Measurements from ENCODE around the gene DIAPH2.
"Not testable (repeated sequence)": the region's sequence is repeated elsewhere in the genome, so short reads cannot be mapped to it uniquely, and the experiment has no call there.

DIAPH2 gene

DNA sequence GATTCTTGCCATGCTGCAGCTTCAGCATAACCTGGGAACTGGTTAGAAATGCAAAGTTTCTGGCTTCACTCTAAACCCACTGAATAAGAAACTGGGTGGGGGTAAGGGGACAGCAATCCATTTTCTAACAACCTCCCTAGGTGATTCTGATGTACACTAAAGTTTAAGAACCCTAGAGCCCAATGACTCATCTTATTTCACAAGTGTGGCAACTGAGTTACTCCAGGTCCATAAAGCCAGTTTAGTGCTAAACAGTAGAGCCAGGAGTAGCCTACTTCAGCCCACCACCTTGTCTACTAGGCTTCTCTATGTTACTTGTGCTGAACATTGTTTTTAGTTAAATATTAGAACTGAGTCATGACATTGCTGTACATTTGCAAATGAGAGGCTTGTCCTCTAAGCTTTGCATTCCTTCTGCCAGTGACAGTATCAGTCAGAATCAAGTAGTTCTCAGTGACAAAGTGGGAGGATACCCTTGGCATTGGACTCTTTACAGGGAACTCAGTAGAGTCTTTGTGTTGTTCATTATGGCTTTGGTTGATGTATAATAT is 717.0 kb downstream of the DIAPH2 start:
- no peak for DNase-seq

DNA sequence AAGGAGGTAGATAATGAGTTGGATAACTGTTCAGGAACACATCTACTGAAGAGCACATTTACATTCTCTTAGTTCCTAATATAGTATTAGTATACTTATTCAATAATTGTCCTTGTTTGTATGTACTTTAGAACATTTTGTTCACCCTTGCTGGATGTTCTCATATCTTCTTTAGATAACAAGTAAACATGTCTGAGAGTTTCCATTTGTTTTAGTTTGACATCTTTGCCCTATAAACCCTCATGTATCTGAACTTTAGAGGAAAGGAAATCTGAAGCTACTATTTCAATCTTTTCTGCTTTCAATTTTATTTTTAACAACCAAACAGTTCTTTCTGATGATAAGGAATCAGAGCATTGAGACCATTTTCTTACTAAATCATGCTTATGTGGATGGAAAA is 717.7 kb downstream of the DIAPH2 start:
- DNase-seq = no peak

DNA sequence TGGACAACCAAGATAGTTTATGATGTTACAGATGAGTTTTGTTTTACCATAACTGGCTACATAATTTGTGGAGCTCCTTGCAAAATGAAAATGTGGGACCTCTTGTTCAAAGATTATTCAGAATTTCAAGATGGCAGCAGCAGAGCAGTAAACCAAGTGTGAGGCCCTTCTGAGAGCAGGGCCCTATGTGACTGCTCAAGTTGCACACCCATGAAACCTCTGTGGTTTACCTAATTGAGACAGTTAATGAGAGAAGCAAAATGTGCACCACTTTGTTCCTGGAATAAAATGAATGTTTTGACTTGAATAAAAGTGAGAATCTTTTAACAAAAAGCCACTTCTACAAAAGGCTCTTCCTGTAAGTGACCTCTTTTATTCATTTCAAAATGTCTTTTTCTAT is 718.3 kb downstream of the DIAPH2 start:
- DNase-seq = no peak

DNA sequence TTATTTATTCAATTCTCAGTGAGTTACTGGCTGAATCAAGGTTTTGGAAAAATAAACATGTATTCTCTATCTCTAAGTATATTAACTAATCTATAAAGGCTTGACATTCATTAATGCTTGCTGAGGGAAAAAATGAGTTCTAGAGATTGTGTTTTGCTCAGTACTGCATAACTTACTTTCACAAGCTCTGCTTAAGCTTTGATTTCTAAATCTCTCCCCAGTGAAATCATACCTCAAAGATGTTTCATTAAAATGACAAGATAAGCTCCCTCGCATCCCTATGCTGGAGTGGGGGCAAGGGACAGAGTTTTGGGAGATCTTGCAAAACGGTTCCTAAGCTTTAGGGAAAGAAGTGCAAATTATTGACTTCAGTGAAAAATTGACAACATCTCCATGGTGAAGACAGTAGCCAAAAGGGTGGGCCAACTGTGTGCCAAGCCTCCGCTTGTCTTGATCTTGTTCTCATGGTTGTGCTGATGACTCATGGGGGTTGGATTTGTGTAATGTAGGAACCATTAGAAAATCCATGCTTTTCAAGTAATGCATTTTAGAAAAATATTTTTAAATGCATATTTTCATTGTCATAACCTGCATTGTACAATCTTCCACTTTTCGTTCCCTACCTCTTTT is 720.5 kb downstream of the DIAPH2 start:
- DNase-seq = no peak

DNA sequence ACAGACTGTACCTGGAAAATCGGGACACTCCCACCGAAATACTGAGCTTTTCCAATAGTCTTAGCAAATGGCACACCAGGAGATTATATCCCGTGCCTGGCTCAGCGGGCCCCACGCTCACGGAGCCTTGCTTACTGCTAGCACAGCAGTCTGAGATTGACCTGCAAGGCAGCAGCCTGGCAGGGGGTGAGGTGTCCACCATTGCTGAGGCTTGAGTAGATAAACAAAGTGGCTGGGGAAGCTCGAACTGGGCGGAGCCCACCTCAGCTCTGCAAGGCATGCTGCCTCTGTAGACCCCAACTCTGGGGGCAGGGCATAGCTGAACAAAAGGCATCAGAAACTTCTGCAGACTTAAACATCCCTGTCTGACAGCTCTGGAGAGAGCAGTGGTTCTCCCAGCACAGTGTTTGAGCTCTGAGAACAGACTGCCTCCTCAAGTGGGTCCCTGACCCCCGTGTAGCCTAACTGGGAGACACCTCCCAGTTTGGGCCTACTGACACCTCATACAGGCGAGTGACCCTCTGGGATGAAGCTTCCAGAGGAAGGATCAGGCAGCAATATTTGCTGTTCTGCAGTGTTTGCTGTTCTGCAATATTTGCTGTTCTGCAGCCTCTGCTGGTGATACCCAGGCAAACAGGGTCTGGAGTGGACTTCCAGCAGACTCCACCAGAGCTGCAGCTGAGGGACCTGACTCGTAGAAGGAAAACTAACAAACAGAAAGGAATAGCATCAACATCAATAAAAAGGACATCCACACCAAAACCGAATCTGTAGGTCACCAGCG is 725.2 kb downstream of the DIAPH2 start:
- not testable (repeated sequence) for DNase-seq

DNA sequence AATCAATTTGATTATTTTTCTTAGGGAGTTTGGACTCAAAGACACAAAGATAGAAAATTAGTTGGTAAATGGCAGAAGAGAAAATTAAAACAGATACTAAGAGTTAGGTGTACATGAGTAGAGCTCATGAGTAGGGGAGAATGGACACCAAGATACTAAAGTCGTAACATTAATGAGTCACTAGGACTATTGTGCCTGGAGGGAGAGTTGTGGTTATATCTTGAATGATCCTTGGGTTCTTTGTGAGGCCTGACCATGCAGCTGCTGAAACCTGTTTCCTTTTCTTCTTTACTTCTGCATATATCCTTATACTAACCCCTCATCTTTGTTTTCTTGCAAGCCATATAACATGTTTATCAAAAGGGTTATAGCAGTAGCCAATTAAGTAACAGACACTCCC is 731.8 kb downstream of the DIAPH2 start:
- DNase-seq = no peak

DNA sequence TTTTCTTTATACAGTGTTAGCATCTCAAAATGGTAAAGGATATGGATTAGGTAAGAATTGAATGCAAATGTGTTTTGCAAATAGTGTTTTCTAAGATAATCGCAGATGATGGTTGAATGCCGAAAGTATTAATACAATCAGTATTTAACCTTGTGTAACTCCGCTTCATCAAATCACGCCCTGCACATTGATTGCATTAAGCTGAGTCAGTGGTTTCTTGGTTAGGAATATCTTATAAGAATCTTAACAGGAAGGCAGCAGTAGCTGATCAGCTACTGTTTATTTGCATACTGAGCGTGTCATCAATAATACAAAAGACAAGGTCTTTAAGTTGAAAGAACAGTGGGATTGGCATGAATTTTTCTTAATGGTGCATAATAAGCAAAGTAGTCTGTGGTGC is 744.5 kb downstream of the DIAPH2 start:
- DNase-seq = no peak

DNA sequence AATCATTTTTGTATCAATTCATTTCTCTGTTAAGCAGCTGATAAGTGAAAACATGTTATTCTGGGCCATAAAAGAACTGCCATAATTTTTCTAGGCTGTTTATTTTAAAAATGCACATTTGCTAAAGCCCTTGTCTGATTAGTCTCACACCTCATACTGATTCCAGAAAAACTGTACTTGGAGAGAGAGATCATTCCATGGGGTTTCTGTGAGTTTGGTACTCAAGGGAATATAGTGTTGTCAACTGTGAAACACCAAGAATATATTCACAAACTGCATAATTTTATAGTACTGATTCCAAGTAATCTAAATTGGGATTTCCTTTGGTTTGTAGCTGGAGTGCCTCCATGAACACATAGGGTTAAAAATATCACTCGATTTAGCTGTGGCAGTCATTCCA is 746.6 kb downstream of the DIAPH2 start:
- DNase-seq = no peak

DNA sequence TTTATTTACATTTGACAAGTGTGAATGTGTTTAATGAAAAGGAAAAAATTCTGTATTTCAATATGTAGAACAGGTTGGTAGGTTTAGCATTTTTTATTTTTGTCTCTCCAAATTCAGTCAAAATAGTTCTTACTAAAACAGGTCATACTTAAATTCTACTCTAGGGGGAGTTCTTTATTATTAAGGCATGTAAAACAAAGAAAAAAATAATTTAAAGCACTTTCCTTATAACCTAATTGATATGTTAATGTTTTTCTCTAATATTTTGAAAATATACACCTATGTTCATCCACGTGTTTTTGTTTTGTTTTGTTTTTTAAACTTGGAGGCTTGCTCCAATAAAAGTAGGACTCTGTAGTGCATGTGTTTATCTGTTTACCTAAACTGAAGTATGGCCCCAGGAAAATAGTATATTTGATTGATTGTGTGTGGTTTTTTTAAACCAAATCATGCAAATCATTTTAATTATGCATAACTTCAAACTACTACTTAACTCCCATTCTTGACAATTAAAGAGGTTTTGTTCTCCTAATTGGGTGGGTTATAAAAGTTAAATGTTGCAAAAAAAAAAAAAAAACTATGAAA is 761.7 kb downstream of the DIAPH2 start:
- no peak for DNase-seq

DNA sequence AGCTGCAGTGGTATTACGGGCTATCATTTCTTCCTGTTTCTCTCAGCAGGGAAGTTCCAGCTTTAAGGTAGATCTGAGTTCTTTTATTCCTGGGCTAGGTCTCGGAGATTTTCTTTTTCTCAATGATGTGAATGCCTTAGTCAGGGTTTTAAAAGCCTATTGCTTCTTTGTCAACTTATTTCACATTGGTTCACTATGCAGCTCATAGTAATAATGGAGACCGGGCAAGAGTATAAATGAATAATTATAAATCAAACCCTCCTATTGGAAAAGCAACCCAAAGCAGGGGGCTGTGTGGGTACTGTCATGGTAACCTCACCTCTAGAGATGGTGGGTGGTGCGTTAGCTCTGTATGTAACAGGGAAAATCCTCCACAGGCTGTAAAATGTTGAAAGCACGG is 762.7 kb downstream of the DIAPH2 start:
- no peak for DNase-seq

DNA sequence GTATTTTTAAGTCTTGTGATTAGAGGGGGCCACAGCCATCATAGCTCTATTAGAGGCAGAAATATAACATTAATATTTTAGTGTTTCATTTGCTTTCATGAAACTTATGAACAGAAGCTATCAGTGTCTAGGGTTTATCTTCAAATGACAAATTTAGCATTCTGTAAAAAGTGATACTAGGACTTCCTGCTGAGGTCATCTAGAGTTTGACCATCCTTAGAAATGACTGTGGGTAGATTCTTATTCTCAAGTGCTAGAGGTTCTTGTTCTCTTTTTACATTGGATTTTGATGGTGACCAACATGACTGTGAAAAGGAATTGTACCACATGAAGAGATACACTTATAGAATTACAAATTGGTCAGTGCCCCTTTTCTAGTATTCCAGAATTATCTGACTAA is 767.6 kb downstream of the DIAPH2 start:
- no peak for DNase-seq

DNA sequence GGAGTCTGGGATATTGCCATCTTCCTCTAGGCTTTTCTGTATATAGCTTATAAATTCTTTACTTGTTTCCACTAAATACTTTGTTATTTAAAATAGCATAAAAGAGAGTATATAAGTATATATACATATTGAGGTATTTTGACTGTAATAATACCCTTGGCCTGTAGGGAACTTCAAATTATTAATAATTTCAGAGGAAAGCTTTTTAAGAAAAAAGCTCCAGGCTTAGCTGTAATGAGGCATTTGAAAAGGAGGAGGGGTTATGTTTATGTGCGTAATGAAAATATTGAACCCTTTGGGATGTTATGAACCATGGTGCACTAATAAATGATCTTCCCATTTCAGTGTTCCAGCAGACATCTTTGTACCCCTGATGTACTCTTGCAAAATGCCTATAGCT is 777.1 kb downstream of the DIAPH2 start:
- DNase-seq = no peak

DNA sequence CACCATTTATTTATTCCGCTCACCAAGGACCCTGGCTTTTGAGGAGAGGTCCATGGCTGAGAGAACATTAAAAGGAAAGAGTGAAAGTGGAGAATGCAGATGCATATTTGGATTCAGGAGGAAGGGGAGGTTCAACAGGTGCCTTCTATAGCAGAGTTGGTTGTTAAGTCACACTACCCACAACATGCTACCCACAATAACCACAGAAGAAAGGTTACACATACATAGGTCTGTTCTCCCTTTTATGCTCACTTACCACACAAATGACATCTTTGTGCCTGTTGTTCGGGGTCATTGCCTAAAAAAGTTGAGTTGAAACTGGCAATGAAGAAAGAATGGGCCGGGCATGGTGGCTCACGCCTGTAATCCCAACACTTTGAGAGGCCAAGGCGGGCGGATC is 786.4 kb downstream of the DIAPH2 start:
- DNase-seq = no peak

DNA sequence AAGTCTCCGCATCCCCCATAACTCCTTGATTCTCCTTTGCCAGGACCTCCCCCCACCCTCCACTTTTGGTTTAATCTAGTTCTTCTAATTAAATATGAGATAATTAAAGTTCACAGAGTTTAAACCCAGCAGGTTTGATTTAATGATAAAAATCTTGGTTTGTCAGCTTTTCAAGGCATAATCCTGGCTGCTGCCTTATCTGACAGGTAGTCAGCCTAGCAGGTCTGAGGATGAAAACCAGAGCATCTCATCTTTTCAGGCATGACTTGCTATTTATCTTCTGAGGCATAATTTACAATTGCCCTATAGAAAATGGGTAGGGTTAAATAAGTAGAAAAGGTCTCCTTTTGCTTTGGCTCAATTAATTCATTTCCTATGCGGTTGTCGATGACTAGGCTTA is 790.3 kb downstream of the DIAPH2 start:
- DNase-seq = no peak

DNA sequence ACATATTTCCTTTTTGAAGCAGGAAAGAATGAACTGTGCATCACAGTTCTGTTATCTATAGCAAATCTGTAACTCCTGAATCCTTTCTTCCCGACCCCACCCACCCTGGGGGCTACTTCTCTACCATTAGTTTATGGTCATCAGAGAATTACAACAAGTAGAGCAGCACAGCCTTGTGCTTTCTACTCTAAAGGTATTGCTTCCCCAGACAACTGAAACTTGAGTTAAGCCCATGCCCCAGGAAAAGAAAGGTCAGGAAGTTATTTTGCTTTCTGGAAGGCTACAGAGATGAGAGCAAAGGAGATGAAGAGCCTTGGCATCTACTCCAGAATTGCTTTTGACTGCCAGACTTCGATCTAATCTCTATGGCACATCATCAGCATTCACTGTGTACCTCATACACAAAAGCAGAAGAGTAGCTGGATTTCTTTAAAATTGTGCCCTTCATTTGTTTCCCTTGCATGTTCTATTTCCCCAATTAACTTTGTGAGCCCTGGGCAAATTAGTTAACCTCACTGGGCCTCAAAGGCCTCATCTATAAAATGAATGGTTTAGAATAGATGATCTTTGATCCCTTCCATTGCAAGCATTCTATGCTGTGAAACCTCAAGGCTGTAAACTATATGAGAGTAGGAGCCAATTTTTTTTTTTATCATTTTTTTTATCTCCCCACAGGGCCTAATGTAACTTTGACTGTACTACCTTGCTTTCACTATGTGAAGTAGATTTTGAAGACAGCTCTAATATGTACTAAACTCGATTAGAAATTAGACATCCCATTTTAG is 794.7 kb downstream of the DIAPH2 start:
- no peak for DNase-seq

DNA sequence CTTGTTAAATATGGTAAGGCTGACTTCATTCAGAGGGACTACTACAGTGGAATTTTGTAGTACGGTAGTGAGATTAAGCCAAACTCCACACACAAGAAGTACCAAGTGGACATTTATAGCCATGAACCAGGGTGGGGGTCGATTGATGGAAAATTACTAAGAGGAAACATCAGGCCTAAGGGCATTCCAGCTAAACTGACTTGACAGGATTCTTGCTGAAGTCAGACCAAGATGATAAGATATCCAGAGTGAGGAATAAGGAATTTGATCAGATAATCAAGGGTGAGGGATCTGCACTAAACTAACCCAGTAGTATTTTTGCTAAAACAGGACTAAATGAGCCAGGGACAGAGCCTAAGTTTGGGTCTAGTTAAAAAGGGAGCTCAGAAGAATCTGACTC is 796.6 kb downstream of the DIAPH2 start:
- no peak for DNase-seq

DNA sequence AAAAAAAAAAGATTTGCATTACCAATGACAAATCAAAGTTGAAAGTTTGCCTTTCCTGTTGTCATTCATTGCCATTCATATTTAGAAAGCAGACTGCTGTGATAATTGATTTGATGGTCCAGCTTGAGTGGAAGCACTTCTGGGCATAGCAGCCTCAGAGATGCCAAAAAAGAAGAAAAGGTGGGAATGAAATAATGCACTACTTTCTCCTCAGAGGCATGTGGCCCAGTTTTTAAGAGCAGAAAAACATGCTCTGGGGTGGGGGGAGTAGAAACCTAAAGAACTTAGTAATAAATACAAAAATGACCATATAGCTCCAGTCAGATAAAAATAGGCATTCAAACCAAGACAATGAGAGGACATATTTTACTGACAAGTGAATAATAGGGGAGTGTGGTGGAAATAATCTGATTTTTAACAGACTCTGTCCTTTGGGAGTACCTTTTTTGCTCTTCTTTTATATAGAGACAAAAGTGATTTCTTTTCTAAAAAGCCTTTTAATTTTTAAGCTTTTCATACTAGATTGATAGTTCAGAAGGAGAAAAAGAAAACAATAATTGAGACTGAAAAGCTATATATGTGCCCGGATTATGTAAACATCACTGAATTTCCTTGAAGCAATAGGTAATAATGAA is 798.1 kb downstream of the DIAPH2 start:
- no peak for DNase-seq

DNA sequence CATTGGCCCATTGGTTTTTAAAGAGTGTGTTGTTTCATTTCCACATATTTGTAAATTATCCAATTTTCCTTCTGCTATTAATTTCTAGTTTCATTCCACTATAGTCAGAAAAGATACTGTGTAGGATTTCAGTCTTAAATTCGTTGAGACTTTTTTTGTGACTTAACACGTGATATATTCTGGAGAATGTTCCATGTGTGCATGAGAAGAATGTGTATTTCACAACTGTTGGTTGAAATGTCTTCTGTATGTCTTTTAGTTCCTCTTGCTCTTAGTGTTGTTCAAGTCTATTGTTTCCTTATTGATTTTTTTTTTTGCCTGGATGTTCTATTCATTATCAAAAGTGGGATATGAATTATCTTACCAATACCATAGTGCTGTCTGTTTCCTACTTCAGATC is 806.0 kb downstream of the DIAPH2 start:
- no peak for DNase-seq

DNA sequence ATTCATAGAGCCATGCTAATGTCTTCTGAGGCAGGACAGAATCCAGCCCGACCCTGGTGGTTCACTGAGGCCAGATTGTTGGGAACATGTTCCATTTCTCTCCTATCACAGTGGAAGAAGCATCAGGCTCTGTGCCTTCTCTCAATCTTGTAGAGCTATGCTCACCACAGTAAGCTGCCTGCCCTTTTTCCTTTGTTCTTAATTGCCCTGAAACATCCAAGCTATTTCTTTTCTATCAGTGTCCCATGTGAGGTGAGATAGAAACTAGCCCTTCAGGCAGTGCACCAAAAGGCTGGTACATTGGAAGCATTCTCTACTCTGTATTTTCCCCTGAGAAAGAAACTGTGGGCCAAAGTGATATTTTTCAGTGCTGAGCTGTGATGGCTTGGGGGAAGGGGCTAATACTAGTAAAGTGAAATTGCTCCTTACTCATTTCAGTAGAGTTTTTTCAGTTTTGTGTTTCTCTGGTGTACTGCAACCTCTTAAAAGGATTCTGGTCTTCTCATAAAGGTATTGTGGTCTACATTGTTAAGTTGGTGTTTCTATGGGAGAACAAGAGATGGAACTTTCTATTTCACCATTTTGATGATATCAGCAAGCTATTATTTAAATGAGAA is 810.2 kb downstream of the DIAPH2 start:
- DNase-seq = no peak

DNA sequence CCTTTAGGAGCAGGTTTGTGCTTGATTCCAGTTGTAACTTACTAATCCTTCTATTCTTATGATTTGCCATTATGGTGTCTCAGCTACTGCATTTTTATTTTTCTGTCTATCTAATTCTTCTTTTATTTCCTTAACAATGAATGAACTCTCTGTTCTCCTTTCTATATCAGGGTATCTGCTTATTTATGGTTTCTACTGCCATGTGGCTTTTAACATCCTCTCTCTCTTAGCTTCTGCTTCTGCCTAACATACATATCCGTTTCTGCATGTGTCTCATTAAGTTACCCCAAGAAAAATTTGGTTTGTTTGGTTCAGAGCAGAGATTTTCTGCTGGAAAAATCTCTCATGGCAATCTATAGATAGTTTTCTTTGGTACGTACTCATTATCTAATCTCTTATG is 813.5 kb downstream of the DIAPH2 start:
- DNase-seq = no peak

DNA sequence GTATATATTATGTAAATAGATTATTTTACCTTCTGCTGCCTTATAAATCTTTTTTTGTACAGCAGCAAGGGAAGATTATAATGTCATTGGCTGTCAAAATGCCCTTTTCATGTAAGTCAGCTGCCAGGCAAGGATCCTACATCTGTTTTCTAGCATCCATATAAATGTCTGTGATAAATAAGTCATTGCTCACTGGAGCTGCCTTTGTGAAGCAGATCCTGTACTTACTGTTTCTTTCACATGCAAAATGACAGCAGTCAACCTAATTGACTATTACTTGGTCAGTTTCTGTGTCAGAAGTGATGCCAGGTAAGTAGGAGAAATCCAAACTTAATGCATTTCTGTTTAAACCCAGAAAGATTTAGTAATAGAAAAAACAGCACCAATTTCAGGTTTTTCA is 819.8 kb downstream of the DIAPH2 start:
- no peak for DNase-seq

DNA sequence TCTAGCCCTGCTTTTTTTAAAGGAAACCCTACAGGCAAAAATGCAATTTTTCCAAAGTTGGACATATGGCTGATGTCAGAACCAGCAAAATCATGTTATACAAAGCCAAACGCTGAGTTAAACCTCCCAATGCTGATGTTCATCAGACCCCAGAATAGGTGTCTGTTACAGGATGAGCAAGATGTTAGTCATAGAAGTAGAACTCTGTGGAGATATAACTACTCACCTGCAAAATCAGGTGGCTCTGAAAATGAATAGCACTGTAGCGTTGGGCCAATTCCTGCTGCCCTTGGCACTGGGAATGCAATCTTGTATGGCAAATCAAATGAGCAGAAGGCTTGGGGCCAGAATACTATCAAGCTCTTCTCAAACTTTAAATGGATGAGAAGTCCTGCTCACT is 833.1 kb downstream of the DIAPH2 start:
- DNase-seq = no peak
